NOMO-1 treated with DMSO at 0.1 percent for 48 hours (cell line): ENCODE data around the gene POMT2.
"Not testable (repeated sequence)": the region's sequence is repeated elsewhere in the genome, so short reads cannot be mapped to it uniquely, and the experiment has no call there.

Experiments used
- DNase-seq: peaks from one replicate; lab custom pipeline; 2025; ENCODE audit not compliant: unreplicated experiment; lab: John Stamatoyannopoulos, UW

The POMT2 gene, protein sequence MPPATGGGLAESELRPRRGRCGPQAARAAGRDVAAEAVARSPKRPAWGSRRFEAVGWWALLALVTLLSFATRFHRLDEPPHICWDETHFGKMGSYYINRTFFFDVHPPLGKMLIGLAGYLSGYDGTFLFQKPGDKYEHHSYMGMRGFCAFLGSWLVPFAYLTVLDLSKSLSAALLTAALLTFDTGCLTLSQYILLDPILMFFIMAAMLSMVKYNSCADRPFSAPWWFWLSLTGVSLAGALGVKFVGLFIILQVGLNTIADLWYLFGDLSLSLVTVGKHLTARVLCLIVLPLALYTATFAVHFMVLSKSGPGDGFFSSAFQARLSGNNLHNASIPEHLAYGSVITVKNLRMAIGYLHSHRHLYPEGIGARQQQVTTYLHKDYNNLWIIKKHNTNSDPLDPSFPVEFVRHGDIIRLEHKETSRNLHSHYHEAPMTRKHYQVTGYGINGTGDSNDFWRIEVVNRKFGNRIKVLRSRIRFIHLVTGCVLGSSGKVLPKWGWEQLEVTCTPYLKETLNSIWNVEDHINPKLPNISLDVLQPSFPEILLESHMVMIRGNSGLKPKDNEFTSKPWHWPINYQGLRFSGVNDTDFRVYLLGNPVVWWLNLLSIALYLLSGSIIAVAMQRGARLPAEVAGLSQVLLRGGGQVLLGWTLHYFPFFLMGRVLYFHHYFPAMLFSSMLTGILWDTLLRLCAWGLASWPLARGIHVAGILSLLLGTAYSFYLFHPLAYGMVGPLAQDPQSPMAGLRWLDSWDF

DNA sequence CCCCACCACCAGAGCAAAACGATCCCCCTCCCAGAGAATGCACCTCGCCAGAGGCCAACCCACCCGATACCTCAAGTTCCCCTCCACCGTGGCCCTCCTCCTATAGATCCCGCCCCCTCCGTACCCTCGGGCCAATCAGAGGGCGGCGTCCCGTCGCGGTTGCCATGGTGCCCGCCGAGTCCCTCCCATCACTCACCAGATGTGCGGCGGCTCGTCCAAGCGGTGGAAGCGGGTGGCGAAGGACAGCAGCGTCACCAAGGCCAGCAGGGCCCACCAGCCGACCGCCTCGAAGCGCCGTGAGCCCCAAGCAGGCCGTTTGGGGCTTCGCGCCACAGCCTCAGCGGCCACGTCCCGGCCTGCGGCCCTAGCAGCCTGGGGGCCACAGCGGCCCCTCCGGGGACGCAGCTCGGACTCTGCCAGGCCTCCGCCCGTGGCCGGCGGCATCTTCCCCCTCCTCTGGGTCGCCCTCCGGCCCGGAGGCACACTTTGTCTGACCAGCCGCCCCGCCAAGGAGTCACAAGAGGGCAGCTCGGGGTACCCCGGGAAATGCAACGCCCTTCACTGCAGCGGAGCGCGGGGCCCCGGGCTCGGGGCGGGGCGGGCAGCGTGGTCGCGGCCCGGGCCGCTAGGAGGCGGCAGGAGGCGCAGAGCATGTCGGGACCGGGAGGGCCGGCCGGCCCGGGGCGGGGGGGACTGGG is at the start of gene POMT2:
TSS of gene POMT2 (minus strand) at position 646 of the 698 bp plus-strand sequence. CDS start at position 444, 202 bp downstream.
- peak; percentile 89 for DNase-seq

DNA sequence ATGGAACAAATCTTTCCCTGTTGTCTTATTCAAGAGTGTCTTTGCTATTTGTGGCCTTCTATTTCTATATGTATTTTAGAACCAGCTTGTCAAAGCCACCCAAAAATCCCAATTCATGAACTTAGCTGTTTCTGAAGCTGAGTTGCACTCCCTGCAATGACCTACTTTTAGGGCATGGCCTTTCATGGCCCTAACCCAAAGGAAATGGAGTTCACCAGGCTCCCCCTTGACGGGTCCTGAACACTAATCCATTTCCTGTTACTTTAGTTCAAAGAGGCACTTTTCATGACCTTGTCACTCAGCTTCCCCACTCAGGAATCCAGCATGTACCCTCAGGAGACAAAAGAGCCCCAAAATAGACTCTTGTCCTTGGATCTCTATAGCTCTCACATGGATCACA is 48.6 kb upstream of the POMT2 start:
- DNase-seq = no peak

DNA sequence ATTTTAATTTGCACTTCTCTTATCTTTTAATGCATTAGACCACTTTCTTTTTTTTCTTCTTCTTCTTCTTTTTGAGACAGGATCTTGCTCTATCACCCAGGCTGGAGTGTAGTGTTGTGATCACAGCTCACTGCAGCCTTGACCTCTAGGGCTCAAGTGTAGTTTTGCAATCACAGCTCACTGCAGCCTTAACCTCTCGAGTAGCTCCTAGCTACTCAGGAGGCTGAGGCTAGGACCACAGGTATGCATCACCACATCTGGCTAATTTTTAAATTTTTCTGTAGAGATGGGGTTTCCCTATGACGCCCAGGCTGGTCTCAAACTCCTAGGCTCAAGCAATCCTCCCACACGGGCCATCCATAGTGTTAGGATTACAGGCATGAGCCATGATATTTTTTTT is 43.5 kb upstream of the POMT2 start:
- DNase-seq = peak; percentile 15

DNA sequence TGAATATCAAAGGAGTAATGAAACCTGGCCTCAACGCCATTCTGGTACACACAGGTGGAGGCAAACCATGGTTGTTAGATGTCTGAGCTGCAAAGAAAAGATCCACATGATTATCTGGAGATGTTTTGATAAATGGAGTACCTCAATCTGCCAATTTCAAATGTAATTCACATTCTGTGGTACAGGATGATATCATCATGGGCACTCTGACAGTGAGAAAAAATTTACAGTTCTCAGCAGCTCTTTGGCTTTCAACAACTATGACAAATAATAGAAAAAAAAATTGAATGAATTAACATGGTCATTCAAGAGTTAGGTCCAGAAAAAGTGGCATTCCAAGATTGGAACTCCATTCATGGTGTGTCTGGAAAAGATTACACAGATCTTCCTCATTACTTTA is 38.9 kb upstream of the POMT2 start:
- DNase-seq = no peak

DNA sequence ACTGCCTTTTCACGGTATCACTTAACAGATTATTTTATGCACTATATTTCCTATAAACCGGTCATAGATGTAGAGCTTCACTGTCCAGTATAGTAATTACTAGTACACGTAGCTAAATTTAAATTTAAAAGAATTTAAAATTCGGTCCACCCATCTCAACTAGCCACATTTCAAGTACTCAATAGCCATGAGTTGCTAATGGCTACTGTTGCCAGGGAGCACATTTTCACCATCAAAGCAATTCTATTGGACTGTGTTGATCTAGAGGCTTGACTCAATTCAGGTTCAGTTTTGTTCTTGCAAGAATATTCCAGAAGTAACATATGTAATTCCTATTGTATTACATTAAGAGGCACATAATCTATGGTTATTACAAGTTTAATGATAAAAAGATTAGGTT is 36.2 kb upstream of the POMT2 start:
- DNase-seq = no peak

DNA sequence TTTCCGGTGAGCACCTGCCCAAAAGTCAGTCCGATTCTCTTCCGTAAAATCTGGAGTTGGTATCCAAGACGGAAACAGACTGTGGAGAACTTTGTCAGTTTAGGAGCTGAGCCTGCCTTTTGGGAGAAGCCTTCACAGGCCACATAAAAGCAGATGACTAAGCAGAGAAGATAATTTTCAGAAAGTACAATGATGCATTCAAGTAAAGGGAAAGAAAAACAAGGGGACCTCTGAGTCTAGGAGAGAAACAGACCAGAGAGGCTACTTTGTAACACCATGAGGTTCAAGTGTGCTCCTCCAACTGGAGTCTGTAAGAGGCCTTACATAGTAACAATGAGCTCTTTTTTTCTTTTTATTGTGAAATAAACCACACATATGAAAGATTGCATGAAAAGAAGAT is 35.1 kb upstream of the POMT2 start:
- no peak for DNase-seq

DNA sequence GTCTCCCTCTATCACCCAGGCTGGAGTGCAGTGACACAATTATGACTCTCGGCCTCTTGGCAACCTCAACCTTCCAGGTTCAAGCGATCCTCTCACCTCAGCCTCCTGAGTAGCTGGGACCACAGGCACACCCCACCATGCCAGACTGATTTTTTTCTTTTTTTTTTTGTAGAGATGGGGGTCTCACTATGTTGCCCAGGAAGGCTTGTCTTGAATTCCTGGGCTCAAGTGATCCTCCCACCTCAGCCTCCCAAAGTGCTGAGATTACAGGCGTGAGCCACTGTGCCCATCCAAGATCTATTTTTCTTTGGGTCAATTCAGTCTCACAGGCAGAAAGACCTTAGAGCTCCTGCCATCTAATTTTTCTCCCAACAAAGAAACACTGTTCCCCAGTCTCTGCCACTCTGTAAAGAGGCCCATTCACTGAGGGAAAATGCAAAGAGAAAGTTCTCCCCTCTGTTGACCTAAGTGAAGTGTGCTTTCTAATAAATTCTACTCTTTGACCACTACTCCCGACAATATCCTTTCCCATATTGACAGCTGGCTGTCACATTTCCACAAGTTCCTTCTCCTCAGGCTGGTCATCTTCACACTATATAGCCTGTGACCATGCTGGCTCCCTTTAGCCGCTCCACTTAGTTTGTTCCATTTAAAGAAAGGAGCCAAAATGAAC is 32.9 kb upstream of the POMT2 start:
- no peak for DNase-seq

DNA sequence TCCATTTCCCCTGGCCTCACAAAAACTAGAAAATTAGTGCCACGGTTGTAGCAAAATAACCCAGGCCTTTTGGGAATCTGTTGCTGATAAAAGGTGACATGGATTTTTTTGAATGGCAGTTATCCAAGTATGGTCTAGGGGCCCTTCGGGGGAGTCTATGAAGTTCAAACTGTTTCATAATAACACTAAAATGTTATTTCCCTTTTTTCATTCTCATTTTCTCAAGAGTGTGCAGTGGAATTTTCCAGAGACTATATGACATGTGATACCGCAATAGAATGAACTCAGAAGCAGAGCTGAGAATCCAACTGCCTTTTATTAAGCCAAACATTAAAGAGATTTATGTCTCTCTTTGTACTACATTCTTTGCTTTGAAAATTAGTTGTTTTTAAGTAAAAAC is 27.1 kb upstream of the POMT2 start:
- peak; percentile 98 for DNase-seq

DNA sequence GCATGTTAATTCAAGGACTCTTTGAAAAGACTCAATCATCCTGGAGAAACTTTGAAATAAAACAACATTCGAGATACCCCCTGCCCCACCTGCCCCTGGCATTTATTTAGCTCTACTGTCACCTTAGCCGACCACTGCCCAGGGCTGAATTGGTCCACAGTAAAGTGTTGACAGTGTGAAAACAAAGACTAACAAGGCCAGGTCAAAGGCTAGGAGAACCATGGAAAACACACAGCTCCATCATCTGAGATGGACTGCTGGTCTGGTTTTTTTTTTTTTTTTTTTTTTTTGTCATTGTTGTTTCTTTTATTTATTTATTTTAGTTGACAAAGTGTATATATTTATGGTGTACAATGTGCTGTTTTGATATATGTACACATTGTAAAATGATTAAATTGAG is 25.8 kb upstream of the POMT2 start:
- DNase-seq = no peak

DNA sequence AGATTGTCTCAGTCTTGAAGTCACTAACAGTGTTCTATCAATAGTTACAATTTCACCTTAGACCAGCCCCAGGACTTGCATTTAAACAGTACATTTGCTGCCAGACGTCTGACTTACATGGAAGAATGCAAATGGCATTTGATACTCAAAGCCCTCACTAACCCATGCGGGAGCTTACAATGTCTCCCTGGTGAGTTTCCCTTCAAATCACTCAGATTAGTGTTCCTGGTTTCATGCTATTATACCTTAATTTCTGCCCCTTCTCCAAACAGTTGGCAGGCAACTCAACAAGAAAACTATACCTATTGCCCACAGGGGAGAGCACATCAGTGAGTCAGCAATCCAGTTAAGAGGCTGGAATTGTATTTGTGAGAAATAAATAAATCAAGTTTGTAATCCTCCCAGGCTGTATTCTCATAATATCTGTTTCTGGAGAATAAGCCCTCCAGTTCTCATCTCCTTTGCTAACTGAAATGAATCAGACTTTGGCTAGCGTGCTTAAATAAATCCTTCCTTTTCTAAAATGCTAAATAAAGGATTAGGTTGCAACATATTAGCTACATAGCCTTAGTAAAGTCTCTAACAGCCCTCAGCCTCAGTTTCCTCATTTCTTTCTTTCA is 23.8 kb upstream of the POMT2 start:
- DNase-seq = peak; percentile 39

DNA sequence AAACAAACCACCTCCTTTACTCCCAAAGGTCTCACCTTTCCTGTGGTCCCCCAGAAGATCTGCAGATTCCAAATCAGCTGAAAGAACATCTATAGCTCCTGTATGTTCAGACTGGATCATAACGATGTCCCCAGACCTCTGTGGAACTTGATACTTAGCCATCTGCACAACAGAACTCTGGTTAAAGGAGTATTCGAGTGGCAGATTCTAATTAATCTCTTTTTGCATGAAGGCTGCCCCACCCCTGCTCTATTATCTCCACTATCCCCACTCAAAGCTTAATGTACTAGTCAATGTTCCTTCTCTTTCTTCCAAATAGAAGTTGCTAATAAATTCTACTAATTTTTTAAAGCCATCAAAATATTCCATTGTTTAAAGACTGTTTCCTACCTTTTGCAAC is 23.0 kb upstream of the POMT2 start:
- no peak for DNase-seq

DNA sequence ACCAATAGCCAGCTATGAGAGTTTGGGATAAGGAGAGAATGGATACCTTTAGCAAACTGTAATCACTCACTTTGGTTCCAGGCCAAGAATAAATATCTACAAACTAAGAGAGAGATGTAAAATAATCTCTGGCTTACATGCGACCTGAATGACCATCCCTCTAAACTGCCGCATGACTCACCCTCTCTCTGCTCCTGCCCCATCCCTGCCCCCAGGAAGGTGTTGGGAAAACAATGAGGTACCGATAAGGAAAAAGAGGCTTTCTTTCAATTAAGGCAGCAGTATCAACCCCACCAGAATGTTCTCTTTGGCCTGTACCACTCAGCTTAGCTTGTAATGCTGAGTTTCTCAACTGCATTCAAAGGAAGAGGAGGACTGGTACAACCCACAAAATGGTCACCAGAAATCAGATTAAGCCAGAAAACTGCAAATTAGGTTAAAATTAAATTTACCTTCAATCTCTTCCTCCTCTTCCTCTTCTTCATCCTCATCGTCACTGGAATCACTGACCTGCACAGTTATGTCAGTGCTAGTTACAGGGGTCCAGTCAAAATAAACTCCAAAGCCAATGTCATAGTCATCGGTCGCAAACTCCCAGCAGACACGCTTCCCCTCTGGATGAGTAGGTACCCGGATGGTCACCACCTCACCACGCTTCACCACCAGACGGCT is 22.2 kb upstream of the POMT2 start:
- no peak for DNase-seq

DNA sequence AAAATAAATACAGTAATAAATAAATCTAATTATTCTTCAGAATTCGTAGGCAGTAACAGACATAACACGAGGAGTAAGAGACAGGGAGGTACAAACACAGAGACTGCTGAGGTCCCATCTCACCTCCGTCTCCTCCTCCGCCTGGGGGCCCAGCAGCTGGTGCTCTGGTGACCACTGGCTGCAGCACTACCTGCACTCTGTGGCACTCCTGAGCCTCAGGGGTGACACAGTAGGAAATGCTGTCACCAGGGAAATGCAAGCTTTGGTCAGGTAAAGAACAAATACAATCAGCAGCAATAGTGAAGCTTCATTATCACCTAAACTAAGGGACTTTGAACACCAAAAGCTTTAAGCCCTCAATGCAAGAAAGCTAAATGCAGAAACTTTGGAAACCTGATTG is 19.7 kb upstream of the POMT2 start:
- DNase-seq = no peak

DNA sequence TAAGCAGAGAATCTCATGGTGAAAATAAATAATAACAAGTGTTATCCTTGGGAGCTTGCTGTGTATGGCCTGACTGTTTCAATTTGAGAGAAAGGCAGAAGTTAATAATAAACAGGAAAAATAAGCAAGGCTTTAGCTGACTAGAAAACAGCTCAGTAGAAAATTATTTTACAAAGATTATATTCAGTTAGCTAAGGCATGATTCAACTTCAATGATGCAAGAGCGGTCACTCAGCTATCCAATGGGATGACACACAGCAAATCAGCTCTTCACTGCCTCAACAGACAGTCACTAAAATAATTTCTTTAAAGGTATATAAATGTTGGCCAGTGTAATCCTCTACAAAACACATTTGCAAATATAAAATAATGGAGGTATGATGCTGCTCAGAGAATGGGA is 18.7 kb upstream of the POMT2 start:
- DNase-seq = no peak

DNA sequence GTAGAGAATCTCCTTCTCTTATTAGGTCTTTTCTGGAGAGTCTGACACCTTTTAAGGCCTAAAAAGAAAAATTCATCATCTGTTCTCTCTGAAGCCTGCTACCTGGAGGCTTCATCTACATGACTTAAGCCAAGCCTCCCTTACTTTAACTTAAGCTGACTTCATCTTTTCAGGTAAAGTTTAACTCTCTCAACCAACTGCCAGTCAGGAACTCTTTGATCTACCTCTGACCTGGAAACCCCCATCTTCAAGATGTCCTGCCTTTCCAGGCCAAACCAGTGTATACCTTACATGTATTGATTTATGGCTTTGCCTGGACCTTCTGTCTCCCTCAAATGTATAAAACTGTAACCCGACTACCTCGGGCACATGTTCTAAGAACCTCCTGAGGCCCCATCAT is 17.6 kb upstream of the POMT2 start:
- no peak for DNase-seq

DNA sequence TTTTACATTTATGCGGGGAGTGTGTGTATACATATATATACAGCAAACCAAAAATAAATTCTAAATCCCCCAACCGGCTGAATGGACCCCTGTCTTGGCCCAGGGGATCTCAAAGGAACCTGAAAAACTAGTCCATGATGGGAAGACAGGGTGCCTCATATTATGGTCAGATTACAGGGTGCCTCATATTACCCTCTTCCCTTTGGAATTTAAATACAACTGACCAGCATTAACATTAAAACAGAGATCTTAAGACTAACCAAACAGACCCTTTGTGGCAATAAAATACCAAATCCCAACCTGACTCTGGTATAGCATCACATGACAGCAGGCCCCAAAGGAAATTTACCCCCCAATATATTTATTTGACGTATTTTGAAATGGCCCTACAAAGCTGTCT is 17.2 kb upstream of the POMT2 start:
- DNase-seq = no peak

DNA sequence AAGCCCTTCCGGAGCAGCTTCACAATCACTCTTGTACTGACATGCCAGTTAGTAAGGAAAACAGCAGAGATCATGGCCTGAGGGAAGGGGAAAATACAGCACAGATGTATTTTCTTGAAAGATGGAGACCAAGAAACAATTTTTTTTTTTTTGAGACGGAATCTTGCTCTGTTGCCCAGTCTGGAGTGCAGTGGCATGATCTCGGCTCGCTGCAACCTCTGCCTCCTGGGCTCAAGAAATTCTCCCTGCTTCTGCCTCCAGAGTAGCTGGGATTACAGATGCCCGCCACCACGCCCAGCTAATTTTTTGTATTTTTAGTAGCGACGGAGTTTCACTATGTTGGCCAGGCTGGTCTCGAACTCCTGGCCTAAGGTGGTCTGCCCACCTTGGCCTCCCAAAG is 16.6 kb upstream of the POMT2 start:
- DNase-seq = not testable (repeated sequence)

DNA sequence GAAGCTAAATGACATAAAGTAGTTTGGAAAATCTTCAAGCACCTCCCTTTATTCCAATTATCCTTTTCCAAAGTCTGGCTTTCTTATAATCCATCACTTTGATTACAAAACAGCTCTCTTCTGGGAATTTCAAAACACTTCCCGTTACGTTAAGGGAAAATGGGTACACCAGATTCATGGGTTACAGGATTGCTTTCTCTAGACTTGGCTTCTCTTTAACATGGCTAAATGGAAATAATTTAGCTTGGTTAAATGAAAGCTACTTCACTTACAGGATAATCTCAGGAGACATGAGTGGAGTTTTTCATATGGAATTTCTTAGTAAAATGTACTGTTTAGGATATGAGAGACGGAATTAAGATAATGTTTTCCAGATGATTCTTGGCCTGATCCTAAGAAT is 14.9 kb upstream of the POMT2 start:
- no peak for DNase-seq

DNA sequence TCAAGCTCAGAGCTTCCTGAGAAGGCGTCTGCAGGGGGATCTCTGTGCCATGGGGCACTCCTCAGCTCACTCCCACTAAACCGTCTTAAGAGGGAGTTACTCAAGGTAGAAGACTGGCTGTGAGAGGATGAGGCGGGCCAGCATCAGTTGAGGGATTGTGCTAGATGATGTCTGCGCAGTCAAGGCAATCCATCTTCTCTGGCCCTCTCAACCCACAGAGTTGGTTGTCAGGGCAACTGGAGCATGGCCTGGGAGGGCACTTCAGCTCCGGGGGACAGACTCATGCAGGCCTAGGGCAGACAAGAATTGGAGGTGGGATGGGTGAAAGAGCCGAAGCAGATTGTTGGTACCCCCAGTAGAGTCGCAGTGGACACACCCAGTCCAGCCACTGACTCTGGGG is 9.2 kb upstream of the POMT2 start:
- DNase-seq = no peak

DNA sequence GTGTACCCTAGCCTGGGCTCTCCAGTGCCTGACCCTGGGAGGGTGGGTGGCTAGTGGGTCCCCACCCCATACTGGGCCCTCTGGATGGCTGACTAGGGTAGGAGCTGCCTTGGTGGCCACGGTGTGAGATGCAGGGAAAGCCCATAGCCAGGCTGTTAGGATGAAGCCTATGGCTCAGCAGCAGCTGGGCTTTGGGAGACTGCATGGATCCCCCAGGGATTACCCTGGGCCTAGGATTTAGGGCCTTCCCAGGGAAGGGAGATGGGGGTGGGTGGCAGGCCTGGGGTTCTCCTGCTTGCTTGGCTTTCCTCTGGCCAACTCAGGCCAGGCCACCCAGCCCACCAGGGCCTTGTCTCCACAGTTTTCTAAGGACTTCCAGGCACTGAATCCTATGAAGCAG is 6.4 kb upstream of the POMT2 start:
- DNase-seq = no peak

DNA sequence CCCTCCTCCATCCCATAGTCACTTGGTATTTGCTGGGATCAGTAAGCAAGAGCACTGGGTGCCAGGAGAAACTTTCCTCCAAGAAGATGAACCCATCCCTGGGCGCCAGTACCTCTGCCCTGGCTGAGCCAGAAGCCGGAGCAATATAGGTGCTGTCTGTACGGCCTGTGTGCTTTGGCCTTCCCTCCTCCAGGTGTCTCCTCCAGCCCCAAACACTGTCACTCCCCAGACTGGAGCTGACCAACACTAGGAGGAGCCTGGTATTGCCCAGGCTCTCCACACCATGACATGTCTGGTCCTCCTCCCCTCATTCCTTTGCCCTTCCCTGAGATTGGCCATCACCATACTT is 5.0 kb upstream of the POMT2 start:
- DNase-seq = no peak
